ENCODE data around the gene GPC5.
"Not testable (repeated sequence)": the region's sequence is repeated elsewhere in the genome, so short reads cannot be mapped to it uniquely, and the experiment has no call there.

GPC5 gene

DNA sequence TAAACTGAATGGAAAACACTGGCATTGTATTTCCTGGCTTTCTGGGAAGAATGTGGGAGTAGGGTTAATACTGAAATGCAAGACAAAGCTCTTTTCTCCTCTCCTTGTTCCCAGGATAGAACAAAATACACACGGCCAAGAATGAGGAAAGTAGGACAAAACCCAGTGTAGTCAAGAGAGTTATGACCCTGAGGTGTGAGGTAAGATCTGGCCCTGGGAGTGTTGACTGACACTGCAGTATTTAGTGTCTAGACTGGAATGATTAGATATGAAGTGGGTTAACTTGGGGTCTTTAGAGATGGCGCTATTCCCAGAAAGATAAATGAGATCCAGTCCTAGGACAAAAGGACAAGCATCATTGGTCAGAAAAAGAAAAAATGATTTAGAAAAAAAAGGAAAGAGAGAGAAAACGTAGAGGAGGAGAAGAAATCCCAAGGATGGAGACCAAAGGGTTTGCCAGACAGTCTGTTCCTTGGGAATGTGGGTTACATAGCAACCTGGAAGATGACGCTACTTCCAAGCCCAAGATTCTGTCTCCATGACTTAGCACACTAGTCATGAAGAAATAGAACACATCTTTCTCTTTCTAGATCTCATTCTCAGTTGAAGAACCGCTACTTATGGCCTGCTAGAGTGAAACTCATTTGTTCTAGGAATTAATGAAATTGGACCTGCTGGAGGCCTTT, 1284.6 kb downstream of the GPC5 start:
- H3K27ac ChIP-seq: no peak overlapping the region
- TF ChIP-seq, protein P1, sequence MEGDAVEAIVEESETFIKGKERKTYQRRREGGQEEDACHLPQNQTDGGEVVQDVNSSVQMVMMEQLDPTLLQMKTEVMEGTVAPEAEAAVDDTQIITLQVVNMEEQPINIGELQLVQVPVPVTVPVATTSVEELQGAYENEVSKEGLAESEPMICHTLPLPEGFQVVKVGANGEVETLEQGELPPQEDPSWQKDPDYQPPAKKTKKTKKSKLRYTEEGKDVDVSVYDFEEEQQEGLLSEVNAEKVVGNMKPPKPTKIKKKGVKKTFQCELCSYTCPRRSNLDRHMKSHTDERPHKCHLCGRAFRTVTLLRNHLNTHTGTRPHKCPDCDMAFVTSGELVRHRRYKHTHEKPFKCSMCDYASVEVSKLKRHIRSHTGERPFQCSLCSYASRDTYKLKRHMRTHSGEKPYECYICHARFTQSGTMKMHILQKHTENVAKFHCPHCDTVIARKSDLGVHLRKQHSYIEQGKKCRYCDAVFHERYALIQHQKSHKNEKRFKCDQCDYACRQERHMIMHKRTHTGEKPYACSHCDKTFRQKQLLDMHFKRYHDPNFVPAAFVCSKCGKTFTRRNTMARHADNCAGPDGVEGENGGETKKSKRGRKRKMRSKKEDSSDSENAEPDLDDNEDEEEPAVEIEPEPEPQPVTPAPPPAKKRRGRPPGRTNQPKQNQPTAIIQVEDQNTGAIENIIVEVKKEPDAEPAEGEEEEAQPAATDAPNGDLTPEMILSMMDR (conservative IDR thresholded peaks at IDR 0.05): no peak

DNA sequence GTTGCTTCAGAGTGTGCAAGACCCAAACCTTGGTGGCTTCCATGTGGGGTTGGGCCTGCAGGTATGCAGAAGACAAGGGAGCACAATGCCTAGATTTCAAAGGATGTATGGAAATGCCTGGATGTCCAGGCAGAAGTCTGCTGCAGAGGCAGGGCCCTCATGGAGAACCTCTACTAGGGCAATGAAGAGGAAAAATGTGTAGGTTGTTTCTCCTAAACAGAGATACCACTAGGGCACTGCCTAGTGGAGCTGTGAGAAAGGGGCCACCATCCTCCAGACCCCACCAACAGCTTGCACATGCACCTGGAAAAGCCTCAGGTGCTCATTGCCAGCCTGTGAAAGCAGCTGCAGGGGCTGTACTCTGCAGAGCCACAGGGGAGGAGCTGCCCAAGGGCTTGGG, 1295.6 kb downstream of the GPC5 start:
- H3K27ac ChIP-seq: no peak overlapping the region
- TF ChIP-seq, protein P1 (conservative IDR thresholded peaks at IDR 0.05): no peak

DNA sequence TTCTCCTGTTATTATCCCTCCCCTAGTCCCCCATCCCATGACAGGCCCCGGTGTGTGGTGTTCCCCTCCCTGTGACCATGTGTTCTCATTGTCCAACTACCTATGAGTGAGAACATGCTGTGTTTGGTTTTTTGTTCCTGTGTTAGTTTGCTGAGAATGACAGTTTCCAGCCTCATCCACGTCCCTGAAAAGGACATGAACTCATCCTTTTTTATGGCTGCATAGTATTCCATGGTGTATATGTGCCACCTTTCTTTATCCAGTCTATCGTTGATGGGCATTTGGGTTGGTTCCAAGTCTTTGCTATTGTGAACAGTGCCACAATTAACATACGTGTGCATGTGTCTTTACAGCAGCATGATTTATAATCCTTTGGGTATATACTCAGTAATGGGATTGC, 1297.4 kb downstream of the GPC5 start:
- H3K27ac ChIP-seq: not testable (repeated sequence)

DNA sequence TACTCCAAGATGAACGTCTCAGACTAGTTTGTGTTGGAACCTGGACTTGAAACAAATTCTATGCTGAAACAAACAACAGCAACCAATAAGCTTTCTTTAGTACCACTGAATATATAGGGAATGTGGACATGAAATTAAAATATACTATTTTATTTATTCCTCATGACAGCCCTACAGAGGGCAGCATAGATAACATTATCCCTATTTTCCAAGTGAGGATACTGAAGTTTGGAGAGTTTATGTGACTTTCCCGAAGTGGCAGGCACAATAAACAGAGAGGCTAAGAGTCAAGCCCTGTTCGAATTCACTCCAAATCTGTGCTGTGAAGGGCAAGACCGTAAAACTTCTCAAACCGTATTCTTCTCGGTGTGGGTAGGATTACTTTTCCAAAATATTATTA, 1318.3 kb downstream of the GPC5 start:
- TF ChIP-seq, protein P1 (conservative IDR thresholded peaks at IDR 0.05): no peak
- H3K27ac ChIP-seq: no peak overlapping the region

DNA sequence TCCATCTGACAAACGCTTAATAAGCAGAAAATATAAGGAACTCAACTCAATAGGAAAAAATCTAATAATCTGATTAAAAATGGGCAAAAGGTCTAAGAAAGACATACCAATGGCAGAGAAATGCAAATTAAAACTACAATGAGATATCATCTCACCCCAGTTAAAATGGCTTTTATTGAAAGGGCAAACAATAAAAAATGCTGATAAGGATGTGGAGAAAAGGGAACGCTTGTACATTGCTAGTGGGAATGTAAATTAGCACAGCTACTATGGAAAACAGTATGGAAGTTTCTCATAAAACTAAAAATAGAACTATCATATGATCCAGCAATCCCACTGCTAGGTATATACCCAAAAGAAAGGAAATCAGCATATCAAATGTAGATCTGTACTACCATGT, 1319.4 kb downstream of the GPC5 start:
- TF ChIP-seq, protein P1 (conservative IDR thresholded peaks at IDR 0.05): no peak

DNA sequence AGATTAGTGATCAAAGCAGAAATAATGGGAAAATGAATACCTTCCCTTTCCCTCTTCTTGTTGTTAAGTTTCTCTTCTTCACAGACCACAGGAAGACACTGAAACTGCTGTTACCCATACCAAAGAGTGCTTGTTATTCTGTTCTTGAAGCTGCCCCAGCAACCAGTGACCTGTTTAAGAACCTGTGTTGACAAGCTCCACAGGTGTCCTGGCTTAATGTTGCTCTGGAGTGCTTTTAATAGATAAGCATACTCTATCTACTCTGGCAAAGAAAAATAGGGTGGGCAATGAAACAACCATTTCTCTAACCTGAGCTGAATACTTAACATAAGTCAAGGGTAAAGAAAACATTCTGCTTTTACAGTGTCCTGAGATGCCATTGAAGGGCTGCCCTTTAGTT, 1321.4 kb downstream of the GPC5 start:
- TF ChIP-seq, protein P1 (conservative IDR thresholded peaks at IDR 0.05): no peak
- H3K27ac ChIP-seq: no peak overlapping the region

More for the DNA sequence above, 1319.4 kb downstream of the GPC5 start:
- no peak overlapping the region for H3K27ac ChIP-seq

DNA sequence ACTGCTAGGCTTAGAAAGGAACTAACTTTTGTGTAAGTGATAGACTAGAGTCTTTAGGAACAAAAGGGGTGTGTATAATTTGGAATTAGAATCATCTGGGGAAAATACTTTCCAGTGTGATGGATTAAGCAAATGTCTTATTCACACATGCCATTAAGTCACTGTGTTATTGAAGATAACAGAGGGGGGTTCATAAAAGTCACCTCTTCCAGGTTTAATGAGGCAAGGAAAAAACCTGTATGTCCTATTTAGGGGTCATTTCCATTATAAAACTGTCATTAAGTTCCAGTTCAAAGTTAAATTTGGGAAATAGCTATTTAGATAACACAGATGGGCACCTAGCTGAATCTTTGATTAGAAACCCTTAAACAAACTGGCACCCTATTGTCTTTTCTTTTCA, 1323.2 kb downstream of the GPC5 start:
- H3K27ac ChIP-seq: no peak overlapping the region
- TF ChIP-seq, protein P1 (conservative IDR thresholded peaks at IDR 0.05): no peak

DNA sequence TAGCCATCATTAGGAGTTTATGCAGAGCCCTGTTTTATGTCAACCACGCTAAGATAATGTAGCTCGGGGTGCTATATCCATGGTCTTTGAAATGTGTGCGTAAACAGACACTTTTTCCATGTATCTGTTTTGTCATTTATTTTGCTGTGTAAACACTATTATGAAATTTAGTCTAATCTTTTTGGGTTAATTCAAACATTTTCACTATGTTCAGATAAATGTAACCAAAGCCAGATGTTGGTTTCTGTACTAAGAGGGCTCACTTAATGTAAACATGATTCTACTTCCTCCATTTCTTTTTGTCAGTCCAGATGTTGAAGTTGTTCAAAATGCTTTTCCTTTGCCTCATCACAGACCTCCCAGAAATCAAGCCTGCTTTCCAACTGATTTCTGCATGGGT, 1328.7 kb downstream of the GPC5 start:
- TF ChIP-seq, protein P1 (conservative IDR thresholded peaks at IDR 0.05): no peak

More for the DNA sequence above, 1328.7 kb downstream of the GPC5 start:
- no peak overlapping the region for H3K27ac ChIP-seq
